ENCODE data around the gene IL36G.

The IL36G gene

GRCh38 chr2:112994648-112995047 lies 16.8 kb downstream of the IL36G start:
- DNase-seq, result no peak
- no peaks in the 10 kb centered on the region for H3K36me3 ChIP-seq
- H3K4me3 ChIP-seq (ENCODE audit: low read depth, low read length), result no peak overlapping the region
- TF ChIP-seq, protein P1, sequence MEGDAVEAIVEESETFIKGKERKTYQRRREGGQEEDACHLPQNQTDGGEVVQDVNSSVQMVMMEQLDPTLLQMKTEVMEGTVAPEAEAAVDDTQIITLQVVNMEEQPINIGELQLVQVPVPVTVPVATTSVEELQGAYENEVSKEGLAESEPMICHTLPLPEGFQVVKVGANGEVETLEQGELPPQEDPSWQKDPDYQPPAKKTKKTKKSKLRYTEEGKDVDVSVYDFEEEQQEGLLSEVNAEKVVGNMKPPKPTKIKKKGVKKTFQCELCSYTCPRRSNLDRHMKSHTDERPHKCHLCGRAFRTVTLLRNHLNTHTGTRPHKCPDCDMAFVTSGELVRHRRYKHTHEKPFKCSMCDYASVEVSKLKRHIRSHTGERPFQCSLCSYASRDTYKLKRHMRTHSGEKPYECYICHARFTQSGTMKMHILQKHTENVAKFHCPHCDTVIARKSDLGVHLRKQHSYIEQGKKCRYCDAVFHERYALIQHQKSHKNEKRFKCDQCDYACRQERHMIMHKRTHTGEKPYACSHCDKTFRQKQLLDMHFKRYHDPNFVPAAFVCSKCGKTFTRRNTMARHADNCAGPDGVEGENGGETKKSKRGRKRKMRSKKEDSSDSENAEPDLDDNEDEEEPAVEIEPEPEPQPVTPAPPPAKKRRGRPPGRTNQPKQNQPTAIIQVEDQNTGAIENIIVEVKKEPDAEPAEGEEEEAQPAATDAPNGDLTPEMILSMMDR (IDR thresholded peaks at IDR 0.05; ENCODE audit: low read depth, low read length), result no peak
- H3K9me3 ChIP-seq (ENCODE audit: severe bottlenecking), result peaks cover 2% of the 10 kb centered on the region
- H3K27ac ChIP-seq, result no peak overlapping the region
- H3K27me3 ChIP-seq (ENCODE audit: insufficient read depth, low read depth, severe bottlenecking), result no peaks in the 10 kb centered on the region

- Histone ChIP-seq H3K27ac (no peak overlapping the region), H3K9me3 (ENCODE audit: severe bottlenecking) (peaks cover 6% of the 10 kb centered on the region), H3K36me3 (no peaks in the 10 kb centered on the region), H3K4me3 (ENCODE audit: low read depth, low read length) (no peak overlapping the region), H3K27me3 (ENCODE audit: insufficient read depth, low read depth, severe bottlenecking) (no peaks in the 10 kb centered on the region)
- TF ChIP-seq, protein P1 (IDR thresholded peaks at IDR 0.05; ENCODE audit: low read depth, low read length), result no peak
- no peak for DNase-seq
These were observed 17.6 kb downstream of the IL36G start for GRCh38 chr2:112995346-112995920.

- TF ChIP-seq, protein P1 (IDR thresholded peaks at IDR 0.05; ENCODE audit: low read depth, low read length), result no peak
- no peak for DNase-seq
- Histone ChIP-seq H3K27ac (no peak overlapping the region), H3K27me3 (ENCODE audit: insufficient read depth, low read depth, severe bottlenecking) (no peaks in the 10 kb centered on the region), H3K4me3 (ENCODE audit: low read depth, low read length) (no peak overlapping the region), H3K36me3 (no peaks in the 10 kb centered on the region), H3K9me3 (ENCODE audit: severe bottlenecking) (peaks cover 6% of the 10 kb centered on the region)
These were observed 18.8 kb downstream of the IL36G start for GRCh38 chr2:112996635-112997034.

DNA sequence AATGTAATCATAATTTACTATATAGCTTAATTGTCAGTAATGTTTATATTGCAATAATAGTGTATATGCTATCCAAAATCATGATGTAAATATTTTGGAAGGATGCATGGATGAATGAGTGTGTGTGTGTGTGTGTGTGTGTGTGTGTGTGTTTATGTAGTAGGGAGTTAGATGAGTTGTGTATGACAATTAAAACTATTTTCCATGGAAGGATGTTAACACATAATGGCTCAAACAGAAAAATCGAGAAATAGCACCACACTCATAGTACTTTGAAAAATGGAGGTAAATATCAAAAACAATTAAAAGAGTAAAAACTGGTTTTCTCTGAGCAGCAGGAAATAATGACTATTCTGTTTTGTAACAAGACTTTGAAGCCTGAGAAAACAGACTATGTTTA lies 19.3 kb downstream of the IL36G start:
- Histone ChIP-seq H3K27ac (no peak overlapping the region), H3K9me3 (ENCODE audit: severe bottlenecking) (peaks cover 6% of the 10 kb centered on the region), H3K27me3 (ENCODE audit: insufficient read depth, low read depth, severe bottlenecking) (no peaks in the 10 kb centered on the region), H3K4me3 (ENCODE audit: low read depth, low read length) (no peak overlapping the region), H3K36me3 (no peaks in the 10 kb centered on the region)
- TF ChIP-seq, protein P1 (IDR thresholded peaks at IDR 0.05; ENCODE audit: low read depth, low read length), result no peak
- DNase-seq, result no peak

DNA sequence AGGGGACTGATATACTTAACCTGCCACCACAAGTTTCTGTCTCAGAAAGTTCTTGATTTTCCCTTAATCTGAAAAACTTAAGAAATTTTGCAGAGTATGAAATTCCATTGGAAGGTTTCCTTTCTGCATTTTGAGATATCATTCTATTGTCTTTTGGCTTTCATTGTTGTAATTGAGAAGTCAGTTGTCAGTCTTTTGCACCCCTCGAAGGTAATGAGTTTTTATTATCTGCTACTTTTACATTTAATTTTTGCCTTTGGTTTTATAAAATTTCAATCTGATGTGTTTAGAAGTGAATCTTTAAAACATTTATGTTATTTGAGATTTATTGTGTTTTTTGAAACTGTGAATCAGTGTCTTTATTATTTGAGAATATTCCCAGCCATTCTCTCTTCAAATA lies 22.6 kb downstream of the IL36G start:
- Histone ChIP-seq H3K27ac (no peak overlapping the region), H3K36me3 (no peaks in the 10 kb centered on the region), H3K27me3 (ENCODE audit: insufficient read depth, low read depth, severe bottlenecking) (no peaks in the 10 kb centered on the region), H3K9me3 (ENCODE audit: severe bottlenecking) (peaks cover 6% of the 10 kb centered on the region), H3K4me3 (ENCODE audit: low read depth, low read length) (no peak overlapping the region)
- no peak for DNase-seq
- TF ChIP-seq, protein P1 (IDR thresholded peaks at IDR 0.05; ENCODE audit: low read depth, low read length), result no peak

DNA sequence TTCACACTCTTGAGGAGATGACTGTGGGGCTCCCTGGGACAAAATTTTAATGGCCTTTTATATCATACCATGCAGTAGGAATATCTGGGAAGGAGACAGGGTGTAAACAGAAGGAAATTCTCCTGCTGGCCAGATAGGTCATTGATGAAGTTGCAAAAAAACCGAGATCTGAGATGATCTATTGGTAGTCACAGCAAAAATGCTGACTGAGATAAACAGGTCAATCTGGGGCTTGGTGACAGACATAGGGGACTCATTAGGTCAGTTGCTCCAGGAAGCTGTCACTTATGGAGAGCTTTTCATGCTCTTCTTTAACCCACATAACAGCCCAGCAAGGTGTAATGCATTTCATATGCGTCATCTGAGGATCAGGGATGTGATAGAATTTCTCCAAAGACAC lies 24.9 kb downstream of the IL36G start:
- H3K36me3 ChIP-seq, result no peaks in the 10 kb centered on the region
- H3K27ac ChIP-seq, result no peak overlapping the region
- H3K9me3 ChIP-seq (ENCODE audit: severe bottlenecking), result peaks cover 6% of the 10 kb centered on the region
- TF ChIP-seq, protein P1 (IDR thresholded peaks at IDR 0.05; ENCODE audit: low read depth, low read length), result no peak
- no peak overlapping the region for H3K4me3 ChIP-seq (ENCODE audit: low read depth, low read length)
- no peaks in the 10 kb centered on the region for H3K27me3 ChIP-seq (ENCODE audit: insufficient read depth, low read depth, severe bottlenecking)
- DNase-seq, result no peak

All from WERI-Rb-1 (cell line).